Uterus (tissue), 2 donors: Measurements from ENCODE around the gene CHRNA4.

Source experiments
- POLR2A ChIP-seq, 2 donors: fragments of 450-650 bp; IDR thresholded peaks; one replicate each; pipeline ENCODE4 v1.6.1; 2016; ENCODE audit warnings: antibody characterized with exemption in 2 of 2, mild to moderate bottlenecking in 1 of 2, moderate library complexity in 1 of 2
- TF ChIP-seq, protein P1 (sequence below), 4 experiments: fragments of 200-600 bp in 2 of 4; fragments of 450-650 bp in 2 of 4; sonication (generic) in 2 of 4; IDR thresholded peaks; one replicate each; pipeline ENCODE4 v1.5.1; 2016 to 2019; ENCODE audit warnings: antibody characterized with exemption in 4 of 4, mild to moderate bottlenecking in 2 of 4, moderate library complexity in 1 of 4

DNA sequence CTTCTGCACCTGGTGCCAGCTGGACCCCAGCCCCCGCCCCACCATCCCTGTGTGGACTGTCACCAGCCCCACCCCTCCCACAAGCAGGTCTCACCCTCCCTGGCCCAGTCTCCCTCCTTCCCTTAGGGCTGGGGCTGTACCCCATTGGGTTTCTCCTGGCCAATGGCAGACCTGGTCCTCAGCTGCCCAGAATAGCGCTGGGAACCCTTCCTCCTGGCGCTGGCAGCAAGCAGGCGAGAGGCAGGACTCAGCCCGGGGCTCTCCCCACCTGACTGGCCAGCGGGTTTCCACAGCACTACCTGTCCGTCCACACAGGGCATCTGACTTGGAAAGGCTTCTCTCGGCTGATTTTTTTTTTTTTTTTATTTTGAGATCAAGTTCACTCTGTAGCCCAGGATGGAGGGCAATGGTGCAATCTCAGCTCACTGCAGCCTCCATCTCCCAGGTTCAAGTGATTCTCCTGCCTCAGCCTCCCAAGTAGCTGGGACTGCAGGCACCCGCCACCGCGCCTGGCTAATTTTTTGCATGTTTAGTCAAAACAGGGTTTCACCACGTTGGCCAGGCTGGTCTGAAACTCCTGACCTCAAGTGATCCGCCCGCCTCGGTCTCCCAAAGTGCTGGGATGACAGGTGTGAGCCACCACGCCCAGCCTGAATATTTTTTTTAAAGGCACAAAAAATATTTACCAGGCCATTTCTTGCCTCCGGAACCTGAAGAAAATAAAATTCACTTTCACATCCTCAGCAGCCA, 21.6 kb upstream of the CHRNA4 start:
- TF ChIP-seq, protein P1, sequence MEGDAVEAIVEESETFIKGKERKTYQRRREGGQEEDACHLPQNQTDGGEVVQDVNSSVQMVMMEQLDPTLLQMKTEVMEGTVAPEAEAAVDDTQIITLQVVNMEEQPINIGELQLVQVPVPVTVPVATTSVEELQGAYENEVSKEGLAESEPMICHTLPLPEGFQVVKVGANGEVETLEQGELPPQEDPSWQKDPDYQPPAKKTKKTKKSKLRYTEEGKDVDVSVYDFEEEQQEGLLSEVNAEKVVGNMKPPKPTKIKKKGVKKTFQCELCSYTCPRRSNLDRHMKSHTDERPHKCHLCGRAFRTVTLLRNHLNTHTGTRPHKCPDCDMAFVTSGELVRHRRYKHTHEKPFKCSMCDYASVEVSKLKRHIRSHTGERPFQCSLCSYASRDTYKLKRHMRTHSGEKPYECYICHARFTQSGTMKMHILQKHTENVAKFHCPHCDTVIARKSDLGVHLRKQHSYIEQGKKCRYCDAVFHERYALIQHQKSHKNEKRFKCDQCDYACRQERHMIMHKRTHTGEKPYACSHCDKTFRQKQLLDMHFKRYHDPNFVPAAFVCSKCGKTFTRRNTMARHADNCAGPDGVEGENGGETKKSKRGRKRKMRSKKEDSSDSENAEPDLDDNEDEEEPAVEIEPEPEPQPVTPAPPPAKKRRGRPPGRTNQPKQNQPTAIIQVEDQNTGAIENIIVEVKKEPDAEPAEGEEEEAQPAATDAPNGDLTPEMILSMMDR (IDR thresholded peaks at IDR 0.05): no peak
- no peak for TF ChIP-seq POLR2A (IDR thresholded peaks at IDR 0.05)
